NCI-H2196 (cell line): ENCODE measurements around the gene APOLD1.
"Not testable (repeated sequence)": the region's sequence is repeated elsewhere in the genome, so short reads cannot be mapped to it uniquely, and the experiment has no call there.

Experiments
- DNase-seq: peaks from one replicate; lab custom pipeline; 2025; ENCODE audit not compliant: unreplicated experiment; lab: John Stamatoyannopoulos, UW

The APOLD1 gene

GRCh38 chr12:12807517-12807903 is 22.1 kb downstream of the APOLD1 start:
- DNase-seq: not testable (repeated sequence)

- peak; percentile 22 for DNase-seq
These were observed 22.7 kb downstream of the APOLD1 start for GRCh38 chr12:12807970-12808702.

DNA sequence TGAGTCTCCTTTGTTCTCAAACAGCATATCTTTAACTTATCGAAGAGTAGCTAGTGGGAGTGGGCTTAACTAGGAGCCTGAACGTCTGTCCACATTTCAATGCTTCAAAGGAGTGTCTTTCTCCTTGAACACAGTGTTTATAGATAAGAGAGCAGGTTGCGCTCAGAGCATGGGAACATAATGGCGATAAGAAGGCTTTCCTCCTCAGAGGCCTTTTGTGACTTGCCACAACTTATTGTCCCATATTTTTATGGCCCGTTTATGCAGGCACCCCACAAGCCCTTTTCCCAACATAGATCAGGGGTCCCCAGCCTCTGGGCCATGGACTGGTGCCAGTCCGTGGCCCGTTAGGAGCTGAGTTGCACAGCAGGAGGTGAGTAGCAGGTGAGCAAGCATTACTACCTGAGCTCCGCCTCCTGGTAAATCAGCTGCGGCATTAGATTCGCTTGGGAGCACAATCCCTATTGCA is 25.1 kb downstream of the APOLD1 start:
- no peak for DNase-seq

DNA sequence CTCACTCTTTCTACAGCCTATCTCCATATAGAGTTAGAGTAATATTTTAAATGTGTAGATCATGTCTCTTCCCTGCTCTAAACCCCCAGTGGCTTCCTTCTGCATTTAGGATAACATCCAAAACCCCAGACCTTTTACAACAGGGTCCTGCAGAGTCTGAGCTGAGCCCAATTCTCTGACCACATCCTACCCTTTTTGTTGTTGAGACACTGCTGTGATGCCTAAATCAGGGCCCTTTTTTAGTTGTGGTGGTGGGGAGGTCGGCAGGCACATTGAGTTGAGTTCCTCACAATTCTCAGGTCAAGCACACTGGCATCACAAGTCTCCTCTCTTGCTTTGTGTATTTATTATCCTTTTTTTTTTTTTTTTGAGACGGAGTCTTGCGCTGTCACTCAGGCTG is 25.9 kb downstream of the APOLD1 start:
- DNase-seq: no peak

DNA sequence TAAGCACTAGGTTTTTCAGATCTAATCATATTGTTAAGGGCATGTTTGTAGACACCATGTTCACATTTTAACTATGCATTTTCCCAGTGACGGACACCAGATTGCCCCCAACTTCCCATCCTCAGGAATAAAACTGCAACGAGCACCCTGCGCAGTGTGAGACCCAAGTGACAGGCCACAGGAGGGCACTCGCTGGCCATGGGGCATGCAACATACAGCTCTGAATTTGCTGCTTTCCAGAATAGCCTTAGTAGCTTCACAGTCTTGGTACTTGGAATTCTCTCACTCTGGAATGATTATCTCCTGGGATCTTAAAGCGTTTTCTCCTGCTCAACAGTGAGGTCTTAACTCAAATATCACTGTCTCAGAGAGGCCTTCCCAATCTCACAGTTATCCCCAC is 26.7 kb downstream of the APOLD1 start:
- no peak for DNase-seq

GRCh38 chr12:12812618-12813119 is 27.2 kb downstream of the APOLD1 start:
- DNase-seq: no peak

DNA sequence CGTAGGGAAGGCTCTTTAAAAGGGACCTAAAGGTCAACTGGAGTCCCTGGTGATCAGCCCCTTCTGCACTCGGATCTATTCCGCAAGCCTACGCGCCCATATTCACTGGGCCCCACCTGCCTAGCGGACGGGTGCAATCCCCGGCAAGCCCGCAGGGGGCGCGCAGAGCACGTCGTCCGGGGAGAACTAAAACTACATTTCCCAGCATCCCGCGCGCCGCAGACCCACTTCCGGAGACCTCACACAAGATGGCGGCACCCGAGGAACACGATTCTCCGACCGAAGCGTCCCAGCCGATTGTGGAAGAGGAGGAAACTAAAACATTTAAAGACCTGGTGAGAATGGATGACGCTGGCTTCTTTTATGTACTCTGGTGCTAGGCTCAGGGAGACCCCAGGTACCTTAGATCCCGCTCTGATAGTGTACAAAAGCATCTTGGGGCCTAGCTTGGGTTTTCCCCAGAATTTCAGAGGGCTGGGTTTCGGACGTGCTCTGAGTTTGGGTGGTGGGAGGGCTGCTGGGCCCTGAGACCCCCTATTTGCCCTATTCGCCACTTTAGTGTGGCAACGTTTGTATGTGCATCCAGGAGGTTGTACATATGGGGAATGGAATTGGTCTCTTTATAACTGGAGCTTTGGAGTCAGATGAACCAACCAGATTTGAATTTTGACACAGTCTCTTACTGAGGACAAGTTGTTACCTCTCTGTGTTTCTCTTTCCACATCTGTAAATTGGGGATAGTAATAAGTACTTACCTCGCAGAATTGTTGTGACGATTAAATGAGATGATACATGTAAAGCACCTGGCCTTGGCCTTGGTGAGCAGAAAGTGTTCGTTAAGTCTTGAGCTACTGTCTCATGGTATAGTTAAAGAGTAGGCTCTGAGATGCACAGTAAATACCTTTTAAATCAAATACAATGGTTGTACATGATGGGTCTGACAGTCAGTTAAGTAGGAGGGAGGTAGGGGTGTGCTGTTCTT is 28.0 kb downstream of the APOLD1 start, which contains the start of gene DDX47:
DDX47 (plus strand) TSS at position 227 of the 982 bp plus-strand sequence; CDS start at position 249, 22 bp downstream.
- DNase-seq: peak; percentile 84

DNA sequence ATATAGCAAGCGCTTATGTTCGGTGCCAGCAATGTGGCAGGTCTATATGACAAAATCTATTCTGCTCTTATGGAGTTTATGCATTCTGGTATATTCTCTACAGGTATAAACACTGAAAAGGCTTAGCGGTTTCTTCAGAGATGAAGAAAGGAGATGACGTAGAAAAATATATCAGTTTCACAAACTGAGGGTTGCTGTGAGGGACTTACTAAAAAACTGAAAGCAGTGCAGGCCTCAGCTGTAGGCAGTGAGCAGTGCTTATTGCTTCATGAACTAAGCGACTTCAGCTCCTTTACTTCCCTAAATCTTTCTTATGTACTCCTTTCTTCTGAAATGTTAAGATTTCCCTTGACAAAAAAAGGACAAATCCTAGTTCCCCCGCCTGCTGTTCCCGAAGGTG is 32.2 kb downstream of the APOLD1 start:
- DNase-seq: no peak

- no peak for DNase-seq
These were observed 33.2 kb downstream of the APOLD1 start for GRCh38 chr12:12818701-12819100.

GRCh38 chr12:12819221-12819620 is 33.8 kb downstream of the APOLD1 start:
- DNase-seq: no peak

GRCh38 chr12:12819752-12820311 is 34.4 kb downstream of the APOLD1 start:
- DNase-seq: no peak

GRCh38 chr12:12820376-12820775 is 34.9 kb downstream of the APOLD1 start:
- DNase-seq: not testable (repeated sequence)

GRCh38 chr12:12821975-12822374 is 36.5 kb downstream of the APOLD1 start:
- no peak for DNase-seq

- DNase-seq: no peak
These were observed 37.4 kb downstream of the APOLD1 start for GRCh38 chr12:12822886-12823285.

DNA sequence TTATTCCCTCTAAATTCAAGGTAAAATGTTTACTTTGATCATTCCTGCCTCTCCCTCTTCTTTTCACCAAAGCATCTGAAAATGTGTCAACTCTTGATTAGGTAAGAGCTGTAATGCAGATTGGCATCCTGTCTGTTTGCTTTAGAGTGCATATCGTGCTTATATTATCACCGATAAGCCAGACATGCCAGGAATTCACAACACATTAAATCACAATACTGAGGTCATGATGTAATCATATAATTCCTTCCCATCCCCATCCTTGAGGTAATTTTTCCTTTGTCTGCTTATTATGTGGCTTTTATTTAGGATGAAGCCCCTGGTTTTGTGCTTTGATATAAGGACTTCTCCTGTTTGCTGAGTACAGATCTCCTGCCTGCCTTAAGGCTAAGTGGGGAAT is 37.8 kb downstream of the APOLD1 start:
- DNase-seq: no peak

GRCh38 chr12:12823811-12824210 is 38.4 kb downstream of the APOLD1 start:
- DNase-seq: no peak

DNA sequence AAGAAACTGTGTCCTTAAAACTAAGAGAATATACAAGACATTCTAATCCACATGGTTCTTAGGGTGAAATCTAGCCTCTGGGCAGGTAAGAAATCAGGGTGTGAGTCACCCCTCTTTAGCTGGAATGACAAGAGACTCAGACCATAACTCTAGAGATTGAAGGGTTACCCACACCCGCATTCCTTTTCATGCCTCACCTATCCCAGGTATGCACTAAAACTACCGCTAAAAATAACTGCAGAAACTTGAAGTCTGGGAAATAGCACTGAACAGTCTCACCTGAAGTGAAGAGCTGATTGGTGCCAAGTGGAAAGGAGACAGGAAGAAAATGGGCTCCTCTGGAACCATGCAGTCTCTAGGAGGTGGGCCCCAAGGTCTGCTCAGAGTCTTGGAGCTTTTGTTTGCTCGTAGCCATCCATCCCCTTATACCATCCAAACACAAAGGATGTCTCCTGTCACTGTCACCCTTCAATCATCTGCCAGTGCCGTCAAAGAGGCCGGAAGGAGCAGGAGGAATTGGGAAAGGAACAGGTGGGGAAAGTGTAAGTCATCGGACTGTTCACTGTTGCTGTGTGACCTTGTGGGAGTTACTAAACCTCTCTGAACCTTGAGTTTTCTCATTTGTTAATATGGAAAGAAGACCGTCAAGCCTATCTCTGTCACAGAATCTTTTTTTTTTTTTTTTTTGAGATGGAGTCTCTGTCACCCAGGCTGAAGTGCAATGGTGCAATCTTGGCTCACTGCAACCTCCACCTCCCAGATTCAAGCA is 50.1 kb downstream of the APOLD1 start:
- DNase-seq: no peak

- no peak for DNase-seq
These were observed 51.1 kb downstream of the APOLD1 start for GRCh38 chr12:12836571-12836970.

GRCh38 chr12:12837025-12837812 is 51.8 kb downstream of the APOLD1 start:
- DNase-seq: peak; percentile 39

DNA sequence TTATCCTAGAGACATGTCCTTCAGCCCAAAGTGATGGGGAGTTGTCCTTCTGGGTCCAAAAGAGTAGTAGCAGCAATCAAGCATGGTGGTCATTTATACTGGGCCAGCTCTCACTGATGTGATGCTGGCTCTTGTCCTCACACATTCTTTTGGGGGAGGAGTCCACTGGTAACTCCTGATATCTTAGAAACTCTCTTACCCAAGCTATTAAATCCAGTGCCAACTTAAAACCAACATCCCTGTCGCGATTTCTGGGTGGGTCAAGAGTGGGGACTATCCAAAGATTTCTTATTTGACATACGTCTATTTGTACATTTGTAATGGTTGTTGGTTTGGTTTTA is 52.3 kb downstream of the APOLD1 start:
- no peak for DNase-seq
